ENCODE data around the gene FBXL15.

Gene FBXL15

GRCh38 chr10:102457591-102458150 is 37.0 kb downstream of the FBXL15 start:
- DNase-seq (ENCODE audit: low read depth), result no peak

- DNase-seq (ENCODE audit: low read depth), result no peak
Observed at GRCh38 chr10:102458656-102459055, 38.0 kb downstream of the FBXL15 start.

- no peak for DNase-seq (ENCODE audit: low read depth)
Observed at GRCh38 chr10:102460836-102461186, 40.2 kb downstream of the FBXL15 start.

GRCh38 chr10:102461187-102462054 is 40.8 kb downstream of the FBXL15 start:
- DNase-seq (ENCODE audit: low read depth), result peak; percentile 92

GRCh38 chr10:102462512-102463054 is 41.9 kb downstream of the FBXL15 start:
- no peak for DNase-seq (ENCODE audit: low read depth)

- DNase-seq (ENCODE audit: low read depth), result no peak
Observed at GRCh38 chr10:102463983-102464382, 43.3 kb downstream of the FBXL15 start.

- no peak for DNase-seq (ENCODE audit: low read depth)
Observed at GRCh38 chr10:102465466-102465865, 44.8 kb downstream of the FBXL15 start.

- DNase-seq (ENCODE audit: low read depth), result no peak
Observed at GRCh38 chr10:102467318-102467717, 46.7 kb downstream of the FBXL15 start.

- DNase-seq (ENCODE audit: low read depth), result no peak
Observed at GRCh38 chr10:102467971-102468438, 47.4 kb downstream of the FBXL15 start.

GRCh38 chr10:102468683-102469082 is 48.0 kb downstream of the FBXL15 start:
- no peak for DNase-seq (ENCODE audit: low read depth)

GRCh38 chr10:102470579-102471546 is 50.2 kb downstream of the FBXL15 start:
- no peak for DNase-seq (ENCODE audit: low read depth)
